GM10847 (cell line): ENCODE measurements around the gene TAF5.

Source experiments
- POLR2A ChIP-seq: IDR thresholded peaks from 2 replicates; pipeline ENCODE4 v1.6.1; 2011; ENCODE audit not compliant: insufficient read length; ENCODE audit errors: extremely low read depth

The TAF5 gene

DNA sequence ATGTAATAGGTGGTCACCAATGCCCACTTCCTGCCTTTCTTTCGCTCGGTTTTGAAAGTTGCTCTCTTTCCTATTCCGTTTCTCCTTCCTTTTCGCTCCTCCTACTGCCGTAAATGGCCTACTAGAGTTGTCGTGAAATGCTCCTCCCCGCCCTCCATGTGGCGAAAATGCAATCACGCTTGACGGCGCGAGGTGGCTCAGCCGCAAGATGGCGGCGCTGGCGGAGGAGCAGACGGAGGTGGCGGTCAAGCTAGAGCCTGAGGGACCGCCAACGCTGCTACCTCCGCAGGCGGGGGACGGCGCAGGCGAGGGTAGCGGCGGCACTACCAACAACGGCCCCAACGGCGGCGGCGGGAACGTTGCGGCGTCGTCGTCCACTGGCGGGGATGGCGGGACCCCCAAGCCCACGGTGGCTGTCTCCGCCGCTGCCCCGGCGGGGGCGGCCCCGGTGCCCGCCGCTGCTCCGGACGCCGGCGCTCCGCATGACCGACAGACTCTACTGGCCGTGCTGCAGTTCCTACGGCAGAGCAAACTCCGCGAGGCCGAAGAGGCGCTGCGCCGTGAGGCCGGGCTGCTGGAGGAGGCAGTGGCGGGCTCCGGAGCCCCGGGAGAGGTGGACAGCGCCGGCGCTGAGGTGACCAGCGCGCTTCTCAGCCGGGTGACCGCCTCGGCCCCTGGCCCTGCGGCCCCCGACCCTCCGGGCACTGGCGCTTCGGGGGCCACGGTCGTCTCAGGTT, at the start of gene TAF5:
Gene TAF5 (plus strand): TSS at position 195 of the 737 bp plus-strand sequence. CDS start 14 bp downstream, at position 209.
- TF ChIP-seq POLR2A: peak; percentile 95

DNA sequence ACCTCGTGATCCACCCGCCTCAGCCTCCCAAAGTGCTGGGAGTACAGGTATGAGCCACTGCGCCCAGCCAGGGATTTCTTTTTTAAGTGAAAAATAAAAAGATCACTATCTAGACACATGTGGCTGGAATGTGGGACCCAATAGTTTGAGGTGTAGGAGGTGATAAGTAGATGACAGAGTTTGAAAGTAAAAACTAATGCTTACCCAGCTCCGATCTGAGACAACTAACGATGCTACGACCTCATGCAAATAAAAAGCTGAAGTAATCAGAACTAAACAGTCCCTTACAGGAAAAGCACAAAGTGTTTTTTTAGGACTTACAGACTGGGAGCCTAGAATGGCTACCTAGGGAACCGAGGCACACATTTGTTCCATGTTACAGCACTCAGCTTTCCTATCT, 39.9 kb upstream of the TAF5 start:
- no peak for TF ChIP-seq POLR2A

DNA sequence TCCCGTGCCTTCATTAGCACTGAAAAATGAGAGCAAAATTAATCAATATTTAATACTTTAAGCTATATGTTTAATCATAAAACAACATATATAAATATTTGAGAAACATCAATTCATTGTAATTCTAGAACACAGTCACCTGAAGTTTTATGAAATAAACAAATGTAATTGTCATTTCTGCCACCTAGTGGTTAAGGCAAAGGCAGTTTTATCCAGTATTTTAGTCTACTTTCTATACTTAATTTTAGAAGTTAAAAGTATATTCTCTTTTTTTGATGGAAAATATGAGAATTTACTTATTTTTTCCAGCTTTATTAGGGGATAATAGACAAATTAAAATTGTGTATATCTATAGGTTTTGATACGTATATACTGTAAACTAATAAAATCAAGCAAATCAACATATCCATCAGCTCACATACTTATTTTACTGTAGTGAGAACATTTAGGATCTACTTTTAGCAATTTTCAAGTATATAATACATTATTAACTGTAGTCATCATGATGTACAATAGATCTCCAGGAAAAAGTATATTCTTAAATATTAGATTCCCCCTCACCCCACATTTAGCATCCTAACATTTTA, 33.7 kb upstream of the TAF5 start:
- no peak for TF ChIP-seq POLR2A

DNA sequence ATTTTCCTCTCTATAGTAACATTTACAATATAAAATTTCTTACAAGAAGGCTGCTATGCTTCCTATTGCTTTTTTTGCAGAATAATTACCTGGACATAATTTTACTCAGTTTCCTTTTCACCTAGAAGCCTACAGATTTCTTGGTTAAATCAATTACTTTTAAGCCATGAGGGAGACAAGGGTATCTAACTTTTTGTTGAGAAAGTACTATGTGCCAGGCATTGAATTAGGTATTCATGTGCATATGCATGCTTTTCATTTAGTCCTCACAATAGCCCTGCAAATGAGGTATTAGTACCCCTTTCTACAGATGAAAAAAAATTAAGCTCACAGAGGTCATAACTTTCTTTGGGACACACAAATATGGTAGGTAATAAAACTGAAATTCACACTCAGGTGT, 33.2 kb upstream of the TAF5 start:
- TF ChIP-seq POLR2A: no peak

DNA sequence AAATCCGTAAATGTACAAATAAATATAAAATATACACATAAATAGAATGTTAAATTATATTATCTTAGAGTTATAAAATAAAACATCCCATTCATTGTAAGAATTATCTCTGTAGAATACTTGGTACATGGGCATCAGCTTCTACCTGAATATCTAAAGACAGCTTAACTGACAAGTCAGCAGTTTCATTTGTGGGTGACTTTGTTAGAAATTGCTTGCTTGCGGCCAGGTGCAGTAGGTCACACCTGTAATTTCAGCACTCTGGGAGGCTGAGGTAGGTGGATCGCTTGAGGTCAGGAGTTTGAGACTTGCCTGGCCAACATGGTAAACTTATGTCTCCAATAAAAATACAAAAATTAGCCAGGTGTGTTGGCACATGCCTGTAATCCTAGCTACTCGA, 31.4 kb upstream of the TAF5 start:
- no peak for TF ChIP-seq POLR2A

DNA sequence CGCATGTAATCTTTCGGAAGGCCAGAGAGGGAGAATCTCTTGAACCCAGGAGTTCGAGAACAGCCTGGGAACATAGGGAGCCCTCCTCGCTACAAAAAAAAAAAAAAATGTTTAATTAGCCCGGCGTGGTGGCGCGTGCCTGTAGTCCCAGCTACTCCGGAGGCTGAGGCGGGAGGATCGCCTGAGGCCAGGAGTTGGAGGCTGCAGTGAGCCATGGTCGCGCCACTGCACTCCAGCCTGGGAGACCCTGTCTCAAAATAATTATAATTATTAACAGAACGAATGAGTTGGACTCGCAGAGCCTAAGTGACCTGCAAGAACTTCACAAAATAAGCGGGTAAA, 17.6 kb upstream of the TAF5 start:
- no peak for TF ChIP-seq POLR2A

DNA sequence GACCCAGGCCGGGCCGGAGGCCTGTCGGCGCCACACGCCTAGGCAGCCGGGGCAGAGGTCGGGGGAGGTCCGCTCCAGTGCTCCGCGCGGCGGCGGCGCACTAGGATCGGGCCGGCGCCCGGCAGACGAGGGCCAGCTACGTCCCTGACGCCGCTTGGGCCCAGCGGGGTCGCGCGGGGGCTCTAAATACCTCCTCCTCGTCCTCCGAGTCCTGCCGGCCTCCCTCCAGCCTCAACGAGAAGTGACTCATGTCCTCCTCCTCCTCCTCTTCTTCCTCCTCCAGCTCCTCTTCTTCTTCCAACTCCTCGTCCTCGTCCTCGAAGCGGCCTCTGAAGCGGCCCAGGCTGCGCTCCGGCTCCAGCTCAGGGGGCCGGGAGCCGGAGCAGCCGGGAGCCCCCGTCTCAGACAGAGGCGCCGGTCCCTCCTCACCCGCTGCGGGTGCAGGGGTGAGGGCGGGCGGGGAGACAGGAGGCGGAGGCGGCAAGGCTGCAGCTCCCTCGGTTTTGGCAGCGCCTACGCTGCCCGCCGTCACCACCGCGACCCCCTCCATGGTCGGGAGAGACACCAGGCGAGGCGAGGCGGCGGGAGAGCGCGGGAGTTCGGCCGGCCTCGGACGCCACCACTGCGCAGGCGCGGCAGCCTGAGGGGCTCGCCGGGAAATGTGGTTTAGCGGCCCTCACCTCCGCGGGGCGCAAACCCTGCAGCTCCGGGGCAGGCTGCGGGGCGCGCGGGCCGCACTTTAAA, 17.1 kb upstream of the TAF5 start, which contains the start of gene PCGF6:
Gene PCGF6 (minus strand): TSS at position 624 of the 744 bp plus-strand sequence. CDS start 74 bp downstream, at position 550.
- peak; percentile 50 for TF ChIP-seq POLR2A

DNA sequence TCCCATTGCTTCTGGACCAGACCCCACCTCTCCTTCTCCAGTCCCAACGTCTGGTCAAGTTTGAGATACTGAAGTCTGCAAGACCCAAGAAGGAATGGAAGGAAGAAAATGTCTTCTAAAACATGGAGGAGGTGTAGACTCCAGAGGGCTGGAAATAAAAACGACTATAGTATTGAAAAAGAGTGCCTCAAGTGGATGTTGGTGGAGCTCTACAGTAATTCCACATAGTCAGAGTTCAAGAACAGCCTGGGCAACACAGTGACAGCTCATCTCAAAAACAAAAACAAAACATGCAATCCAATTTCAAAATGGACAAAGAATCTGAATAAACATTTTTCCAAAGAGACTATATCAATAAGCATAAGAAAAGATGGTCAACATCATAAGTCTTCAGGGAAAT, 14.5 kb upstream of the TAF5 start:
- no peak for TF ChIP-seq POLR2A

DNA sequence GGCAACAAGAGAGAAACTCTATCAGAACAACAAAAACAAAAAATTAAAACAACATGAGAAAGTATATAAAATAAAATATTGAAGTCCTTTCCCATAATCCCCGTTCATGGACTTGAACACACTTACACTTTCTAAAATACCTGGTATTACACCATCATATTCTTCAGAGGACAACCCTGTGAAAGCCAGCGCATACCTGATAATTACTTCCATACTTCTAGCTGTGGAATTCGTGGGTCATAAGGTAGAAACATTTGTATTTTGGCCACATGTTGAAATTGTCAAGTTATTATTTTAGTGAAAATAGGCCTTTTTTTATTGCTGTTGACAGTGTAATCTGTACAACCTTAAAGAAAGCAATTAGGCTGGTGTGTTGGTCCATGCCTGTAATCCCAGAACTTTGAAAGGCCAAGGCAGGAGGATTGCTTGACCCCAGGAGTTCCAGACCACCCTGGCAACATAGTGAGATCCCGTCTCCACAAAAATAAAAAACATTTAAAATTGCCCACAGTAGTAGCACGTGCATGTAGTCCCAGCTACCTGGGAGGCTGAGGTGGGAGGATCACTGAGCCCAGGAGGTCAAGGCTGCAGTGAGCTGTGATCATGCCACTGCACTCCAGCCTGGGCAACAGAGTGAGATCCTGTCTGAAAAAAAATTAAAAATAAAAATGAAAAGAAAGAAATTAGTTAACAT, 11.7 kb upstream of the TAF5 start:
- TF ChIP-seq POLR2A: no peak

DNA sequence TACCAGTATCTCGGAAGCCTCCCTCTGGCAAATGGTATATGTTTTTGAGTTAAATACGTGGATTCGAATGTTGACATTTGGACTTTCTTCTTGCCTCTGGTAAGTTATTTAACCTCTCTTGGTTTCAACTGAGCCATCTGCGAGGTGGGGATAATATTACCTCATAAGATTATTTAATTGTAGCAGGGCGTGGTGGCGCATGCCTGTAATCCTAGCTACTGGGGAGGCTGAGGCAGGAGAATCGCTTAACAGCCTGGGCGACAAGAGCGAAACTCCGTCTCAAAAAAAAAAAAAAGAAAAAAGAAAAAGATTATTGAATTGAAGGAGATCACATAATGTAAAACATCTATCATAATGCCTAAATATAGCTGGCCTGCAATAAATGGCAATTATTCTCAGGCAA, 396 bp upstream of the TAF5 start:
- no peak for TF ChIP-seq POLR2A

DNA sequence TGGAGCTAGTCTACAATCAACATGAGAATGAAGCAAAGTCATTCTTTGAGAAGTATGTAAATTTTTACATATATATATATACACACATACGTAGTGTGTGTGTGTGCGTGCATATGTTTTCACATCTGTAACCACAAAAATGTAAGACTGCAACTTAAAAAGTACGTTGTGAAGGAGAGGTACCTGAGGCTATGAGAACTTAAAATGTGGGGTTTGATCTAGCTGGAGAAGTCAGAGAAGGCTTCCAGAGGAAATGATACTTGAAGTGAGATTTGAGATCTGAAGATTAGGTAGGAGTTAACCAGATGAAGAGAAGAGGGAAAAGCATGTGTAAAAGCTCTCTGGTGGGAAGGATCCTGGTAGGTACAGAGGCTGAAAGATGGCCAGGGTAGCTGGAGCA, 5.8 kb downstream of the TAF5 start:
- no peak for TF ChIP-seq POLR2A

DNA sequence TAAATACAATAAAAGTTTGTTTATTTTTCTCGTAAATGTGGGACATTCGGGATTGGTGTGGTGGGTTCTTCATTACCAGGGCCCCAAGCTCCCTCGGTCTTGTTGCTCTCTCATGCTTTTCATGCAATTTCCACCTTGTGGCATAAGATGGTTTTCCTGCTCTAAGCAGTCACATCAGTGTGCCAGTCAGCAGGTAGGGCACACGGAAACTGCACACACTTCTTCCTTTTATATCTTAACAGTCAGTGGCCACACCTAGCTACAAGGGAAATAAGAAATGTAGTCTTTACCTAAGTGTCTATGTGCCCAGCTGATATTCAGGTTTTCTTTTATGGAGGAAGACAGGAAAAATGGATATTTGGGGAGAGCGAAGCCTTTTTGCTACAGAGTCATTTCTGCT, 6.5 kb downstream of the TAF5 start:
- no peak for TF ChIP-seq POLR2A

DNA sequence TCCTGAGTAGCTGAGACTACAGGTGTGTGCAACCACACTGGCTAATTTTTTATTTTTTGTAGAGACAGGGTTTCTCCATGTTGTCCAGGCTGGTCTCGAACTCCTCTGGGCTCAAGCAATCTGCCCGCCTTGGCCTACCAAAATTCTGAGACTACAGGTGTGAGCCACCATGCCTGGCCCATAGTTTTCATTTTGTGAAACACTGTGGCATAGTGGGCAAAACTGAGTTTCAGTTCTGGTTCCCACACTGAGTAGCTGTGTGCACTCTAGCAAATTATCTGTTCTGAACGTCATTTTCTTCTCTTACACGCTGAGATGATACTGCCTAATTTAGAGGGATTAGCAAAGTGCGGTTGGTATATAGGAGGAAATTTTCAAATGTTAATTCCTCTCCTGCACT, 15.0 kb downstream of the TAF5 start:
- no peak for TF ChIP-seq POLR2A

DNA sequence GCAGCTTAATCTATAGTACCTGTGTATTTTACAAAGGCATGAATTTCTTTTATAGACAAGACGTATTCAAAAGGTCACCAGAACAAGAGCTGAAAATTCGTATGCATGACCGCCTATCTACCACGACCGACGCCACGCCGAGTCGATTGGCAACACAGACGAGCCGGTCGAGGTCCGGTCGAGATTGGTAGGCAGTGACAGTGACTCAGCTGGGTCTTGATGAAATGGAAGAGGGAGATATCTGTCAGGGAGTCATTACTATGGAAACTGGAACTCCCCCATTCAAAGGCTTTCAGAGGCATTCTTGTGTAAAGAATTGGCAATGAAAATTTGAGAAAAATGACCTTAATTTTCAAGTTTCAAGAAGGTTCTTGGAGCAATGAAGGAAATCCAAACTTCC, 26.4 kb downstream of the TAF5 start:
- TF ChIP-seq POLR2A: no peak

DNA sequence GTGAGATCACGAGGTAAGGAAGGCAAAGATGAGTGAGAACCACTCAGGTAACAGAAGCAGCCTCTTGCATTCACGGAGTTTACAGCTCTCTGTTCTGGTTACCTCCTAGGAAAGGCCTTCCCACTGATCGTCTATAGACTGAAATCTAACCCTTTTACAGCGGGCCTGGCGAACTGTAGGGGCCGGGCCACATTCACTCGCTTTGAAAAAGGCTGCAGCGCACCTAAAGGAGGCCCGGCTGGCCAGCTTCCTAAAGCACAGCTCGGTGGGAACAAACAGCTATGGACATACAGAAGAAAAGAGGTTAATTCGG, 27.9 kb downstream of the TAF5 start:
- TF ChIP-seq POLR2A: no peak

DNA sequence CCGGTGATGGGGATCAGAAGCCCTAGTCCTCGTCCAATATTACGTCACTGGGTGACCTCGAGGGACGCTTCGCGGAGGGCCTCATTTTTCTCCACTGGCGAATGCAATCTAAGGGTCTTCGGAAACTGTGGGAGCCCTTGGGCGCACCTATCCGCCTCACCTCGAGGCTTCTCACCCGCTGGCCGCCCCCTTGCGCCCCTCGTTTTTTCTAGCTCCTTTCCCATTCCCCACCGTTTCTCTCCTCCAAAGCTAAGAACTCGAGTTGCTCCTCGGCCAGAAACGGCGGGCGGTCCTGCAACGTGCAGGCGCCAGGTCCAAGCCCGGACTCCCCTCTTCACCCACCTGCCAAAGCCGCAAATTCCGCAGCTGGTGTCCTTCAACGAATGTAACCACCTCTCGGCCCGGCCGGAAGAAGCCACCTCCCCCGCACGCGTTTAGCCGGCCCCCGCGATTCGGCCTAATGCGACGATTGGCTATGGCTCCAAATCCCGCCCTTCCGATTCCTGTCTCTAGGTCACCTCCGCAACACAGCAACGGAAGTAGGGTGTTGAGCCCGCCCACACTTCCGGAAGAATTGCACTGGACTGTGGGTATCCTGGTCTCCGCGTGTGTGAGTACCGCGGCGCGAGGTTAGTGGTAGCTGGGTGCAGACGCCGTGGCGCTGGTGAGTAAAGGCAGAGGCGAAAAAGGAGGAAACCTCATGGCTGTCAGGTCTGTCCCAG, 28.5 kb downstream of the TAF5 start, which contains the start of the genes ATP5MK and PDCD11:
Gene ATP5MK (minus strand): TSS at position 409 of the 722 bp plus-strand sequence. CDS start 4,018 bp downstream, outside the sequence.
Gene PDCD11 (plus strand): TSS at position 560 of the 722 bp plus-strand sequence. CDS start 1,801 bp downstream, outside the sequence.
- TF ChIP-seq POLR2A: peak; percentile 84

DNA sequence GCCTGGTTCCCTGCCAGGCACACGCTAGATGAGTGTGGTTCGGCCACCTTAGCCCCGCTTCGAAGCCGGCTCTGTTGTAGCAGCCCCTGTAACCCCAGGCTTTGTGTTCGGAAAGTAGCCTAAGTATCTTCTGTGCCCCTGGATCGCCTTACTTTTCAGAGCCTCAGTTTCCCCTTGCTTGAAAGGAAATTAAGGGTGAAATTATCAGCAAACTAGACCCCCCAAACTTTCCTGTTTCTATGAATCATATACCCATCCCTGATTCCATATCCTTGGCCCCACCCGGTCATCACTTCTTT, 29.0 kb downstream of the TAF5 start:
- no peak for TF ChIP-seq POLR2A
